Thyroid gland (tissue), 4 donors: ENCODE results near the gene GFRA1. TPM values are rescaled to one million over a fixed set of nuclear protein-coding genes. Genes with fewer than 3 reads are reported as not detected.

Experiments
- DNase-seq, 2 donors: peaks; one replicate each; pipeline ENCODE4 v3.0.0-alpha.2; 2019
- H3K27ac ChIP-seq, 3 donors: fragments of 200-600 bp; sonication (generic); 1 replicate in 2 of 3; 2 replicates in 1 of 3; pipeline ENCODE4 v1.5.1; 2016 to 2019; ENCODE audit warnings: mild to moderate bottlenecking in 1 of 3, moderate library complexity in 1 of 3
- H3K27me3 ChIP-seq: fragments of 200-600 bp; sonication (generic); one replicate; pipeline ENCODE4 v1.5.1; 2019
- H3K36me3 ChIP-seq, 2 donors: fragments of 200-600 bp; sonication (generic); one replicate each; pipeline ENCODE4 v1.5.1; 2016 to 2019
- H3K4me1 ChIP-seq, 2 donors: fragments of 200-600 bp; sonication (generic); one replicate each; pipeline ENCODE4 v1.5.1; 2017 to 2019
- H3K4me3 ChIP-seq, 3 donors: fragments of 200-600 bp; sonication (generic); replicated peaks in 1 of 3; 1 replicate in 2 of 3; 2 replicates in 1 of 3; pipeline ENCODE4 v1.5.1; 2016; ENCODE audit warnings: mild to moderate bottlenecking in 1 of 3
- H3K9me3 ChIP-seq: fragments of 200-600 bp; sonication (generic); one replicate; pipeline ENCODE4 v1.5.1; 2017
- CTCF ChIP-seq, 6 experiments: fragments of 200-600 bp in 3 of 6; fragments of 450-650 bp in 3 of 6; sonication (generic) in 3 of 6; IDR thresholded peaks; one replicate each; pipeline ENCODE4 v1.5.1; 2016 to 2019; ENCODE audit warnings: antibody characterized with exemption in 6 of 6, mild to moderate bottlenecking in 2 of 6, inconsistent platforms in 1 of 6, moderate library complexity in 1 of 6
- POLR2A ChIP-seq, 2 donors: fragments of 450-650 bp; IDR thresholded peaks; one replicate each; pipeline ENCODE4 v1.6.1; 2017; ENCODE audit warnings: antibody characterized with exemption in 2 of 2, mild to moderate bottlenecking in 2 of 2, moderate library complexity in 1 of 2
- WGBS, 2 donors: methylation state at CpG; one replicate each; pipeline ENCODE4 v1.1.5; 2017; 5-methylcytosine and 5-hydroxymethylcytosine counted together
- intact Hi-C: fragments of 100-400 bp; cut with DNase I; formaldehyde crosslinking; loops from one replicate; pipeline ENCODE4 v1.15.1; 2023
- total RNA-seq, 4 donors: library from RNA; depleted of rRNA; stranded (reverse); fragments of >200 nt; gene quantifications; one replicate each; pipeline ENCODE4 v1.2.3, GENCODE V29; 2016

GFRA1 gene
- total RNA-seq, 4 donors from 2014 or later: 4.4 to 18.0 (median 5.5) TPM

- H3K36me3 ChIP-seq: no peaks in the 10 kb centered on the region
These were observed 116.2 kb downstream of the GFRA1 start for GRCh38 chr10:116156819-116157218.

GRCh38 chr10:116155191-116155590, 117.8 kb downstream of the GFRA1 start:
- no peaks in the 10 kb centered on the region for H3K27me3 ChIP-seq
- intact Hi-C loops: no loop called here
- DNase-seq: no peak
- H3K9me3 ChIP-seq: no peaks in the 10 kb centered on the region
- no peak overlapping the region for H3K27ac ChIP-seq
- WGBS, 2 donors: 89 to 97% methylated on average over 1 of the region's 1 CpG
- no peak for TF ChIP-seq CTCF (IDR thresholded peaks at IDR 0.05)
- H3K36me3 ChIP-seq: no peaks in the 10 kb centered on the region
- H3K4me3 ChIP-seq: no peak overlapping the region
- H3K4me1 ChIP-seq: no peaks in the 10 kb centered on the region

More at GRCh38 chr10:116156819-116157218, 116.2 kb downstream of the GFRA1 start:
- intact Hi-C loops: no loop called here
- no peaks in the 10 kb centered on the region for H3K27me3 ChIP-seq
- no peak overlapping the region for H3K4me3 ChIP-seq
- H3K4me1 ChIP-seq: no peaks in the 10 kb centered on the region
- no peak overlapping the region for H3K27ac ChIP-seq
- no peak for DNase-seq
- WGBS, 2 donors: 80 to 83% methylated on average over 5 of the region's 5 CpGs
- TF ChIP-seq CTCF (IDR thresholded peaks at IDR 0.05): no peak
- H3K9me3 ChIP-seq: no peaks in the 10 kb centered on the region

- no peaks in the 10 kb centered on the region for H3K9me3 ChIP-seq
- H3K27me3 ChIP-seq: no peaks in the 10 kb centered on the region
- H3K27ac ChIP-seq: no peak overlapping the region
- no peaks in the 10 kb centered on the region for H3K36me3 ChIP-seq
- no peak for DNase-seq
- intact Hi-C loops: no loop called here
- WGBS, 2 donors: 100% methylated on average over 1 of the region's 1 CpG
- no peaks in the 10 kb centered on the region for H3K4me1 ChIP-seq
- no peak for TF ChIP-seq CTCF (IDR thresholded peaks at IDR 0.05)
- TF ChIP-seq POLR2A (IDR thresholded peaks at IDR 0.05): no peak
- H3K4me3 ChIP-seq: no peak overlapping the region
These were observed 118.4 kb downstream of the GFRA1 start for GRCh38 chr10:116154651-116155050.

GRCh38 chr10:116151076-116151475, 121.9 kb downstream of the GFRA1 start:
- no peak for DNase-seq
- Histone ChIP-seq H3K9me3 (no peaks in the 10 kb centered on the region), H3K4me3 (no peak overlapping the region), H3K27ac (no peak overlapping the region), H3K4me1 (no peaks in the 10 kb centered on the region), H3K36me3 (no peaks in the 10 kb centered on the region), H3K27me3 (no peaks in the 10 kb centered on the region)
- intact Hi-C loops: no loop called here
- TF ChIP-seq CTCF (IDR thresholded peaks at IDR 0.05) (no peak), POLR2A (IDR thresholded peaks at IDR 0.05) (no peak)

GRCh38 chr10:116150606-116151005, 122.4 kb downstream of the GFRA1 start:
- WGBS, 2 donors: 48 to 62% methylated on average over 6 of the region's 6 CpGs
- no peak for TF ChIP-seq CTCF (IDR thresholded peaks at IDR 0.05)
- TF ChIP-seq POLR2A (IDR thresholded peaks at IDR 0.05): no peak

More at GRCh38 chr10:116150606-116151005, 122.4 kb downstream of the GFRA1 start:
- Histone ChIP-seq H3K4me1 (no peaks in the 10 kb centered on the region), H3K27ac (no peak overlapping the region), H3K4me3 (no peak overlapping the region), H3K9me3 (no peaks in the 10 kb centered on the region), H3K27me3 (no peaks in the 10 kb centered on the region), H3K36me3 (no peaks in the 10 kb centered on the region)
- DNase-seq: no peak
- intact Hi-C loops: no loop called here
